Activated CD8-positive, alpha-beta T cell treated with anti-CD3 and anti-CD28 coated beads for 36 hours (primary cell): ENCODE results near the gene NUP98. TPM values are rescaled to one million over a fixed set of nuclear protein-coding genes. Genes with fewer than 3 reads are reported as not detected.

ENCODE experiments used
- ATAC-seq: fragments of 200-7000 bp; cut with Tn5 transposase; one replicate; pipeline ENCODE4 v1.10.0; 2021; ENCODE audit warnings: mild to moderate bottlenecking, moderate library complexity
- CTCF ChIA-PET: fragments of 350-600 bp; sonication (Branson Sonifier 250); formaldehyde crosslinking; loops from one replicate; lab custom pipeline; 2021; ENCODE audit warnings: antibody characterized with exemption; lab: Charles Lee
- POLR2A ChIA-PET: fragments of 350-600 bp; sonication (Branson Sonifier 250); formaldehyde crosslinking; loops from one replicate; lab custom pipeline; 2021; ENCODE audit warnings: antibody characterized with exemption; lab: Charles Lee
- DNase-seq: peaks from one replicate; pipeline ENCODE4 v3.0.0-alpha.2; 2020
- H3K27ac Mint-ChIP-seq: one replicate; pipeline ENCODE4 v1.8.0; 2021; ENCODE audit warnings: mild to moderate bottlenecking, mixed read lengths
- H3K27me3 Mint-ChIP-seq: one replicate; pipeline ENCODE4 v1.8.0; 2021; ENCODE audit warnings: mixed read lengths
- H3K36me3 Mint-ChIP-seq: one replicate; pipeline ENCODE4 v1.8.0; 2021; ENCODE audit warnings: low read depth, mixed read lengths
- H3K4me1 Mint-ChIP-seq: one replicate; pipeline ENCODE4 v1.8.0; 2021; ENCODE audit warnings: low read depth, mixed read lengths
- H3K4me3 Mint-ChIP-seq: one replicate; pipeline ENCODE4 v1.8.0; 2021; ENCODE audit warnings: mild to moderate bottlenecking, moderate library complexity, mixed read lengths
- H3K9me3 Mint-ChIP-seq: one replicate; pipeline ENCODE4 v1.8.0; 2021; ENCODE audit warnings: mixed read lengths
- CTCF ChIP-seq: fragments of 200-600 bp; IDR thresholded peaks from one replicate; pipeline ENCODE4 v1.8.0; 2022; ENCODE audit warnings: antibody characterized with exemption, mild to moderate bottlenecking
- intact Hi-C: fragments of 100-400 bp; cut with micrococcal nuclease; formaldehyde crosslinking; loops from one replicate; pipeline ENCODE4 v1.10.0; 2022
- total RNA-seq, 2 experiments: library from RNA; stranded (reverse); gene quantifications; one replicate each; pipeline ENCODE4 v1.2.3, GENCODE V29; 2021

The NUP98 gene
- total RNA-seq, 2 experiments from 2014 or later: 88.4 to 89.9 TPM

DNA sequence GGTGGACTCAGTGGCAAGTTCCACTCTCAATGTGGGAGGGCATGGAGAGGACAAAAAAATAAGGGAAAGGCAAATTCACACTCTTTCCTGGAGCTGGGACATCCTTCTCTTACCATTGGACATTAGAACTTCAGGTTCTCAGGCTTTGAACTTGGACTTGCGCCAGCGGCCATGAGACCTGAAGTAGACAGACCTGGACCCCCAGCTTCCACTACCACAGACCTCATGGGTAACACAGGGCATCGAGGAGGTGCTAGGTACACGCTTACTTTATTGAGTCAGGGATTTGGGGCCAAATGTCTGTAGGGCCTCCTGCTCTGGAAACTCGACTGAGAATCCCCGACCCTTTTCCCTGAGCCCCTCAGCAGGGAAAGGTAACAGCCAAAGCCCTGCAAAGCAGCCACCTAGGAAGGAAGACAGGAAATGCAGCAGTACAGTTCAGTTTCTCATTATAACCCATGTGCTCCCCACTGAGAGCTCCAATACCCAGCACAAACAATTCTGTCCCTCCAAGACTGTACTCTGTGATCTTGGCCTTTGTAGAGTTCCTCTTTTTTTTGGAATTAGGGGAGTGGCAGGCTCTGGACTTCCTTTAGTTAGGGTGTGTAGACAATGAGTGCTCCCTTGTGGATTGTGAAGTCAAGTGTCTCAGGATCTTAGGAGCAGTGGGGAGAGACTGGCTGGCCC is 131.9 kb downstream of the NUP98 start:
- Mint-ChIP-seq H3K27ac (no peak overlapping the region), H3K9me3 (no peaks in the 10 kb centered on the region), H3K4me1 (no peaks in the 10 kb centered on the region), H3K27me3 (no peaks in the 10 kb centered on the region), H3K4me3 (no peak overlapping the region), H3K36me3 (peaks cover 19% of the 10 kb centered on the region)
- ATAC-seq: no peak
- intact Hi-C loops: no loop called here
- TF ChIP-seq CTCF: no peak
- DNase-seq: no peak
- POLR2A ChIA-PET: no interaction called here
- CTCF ChIA-PET: no interaction called here

DNA sequence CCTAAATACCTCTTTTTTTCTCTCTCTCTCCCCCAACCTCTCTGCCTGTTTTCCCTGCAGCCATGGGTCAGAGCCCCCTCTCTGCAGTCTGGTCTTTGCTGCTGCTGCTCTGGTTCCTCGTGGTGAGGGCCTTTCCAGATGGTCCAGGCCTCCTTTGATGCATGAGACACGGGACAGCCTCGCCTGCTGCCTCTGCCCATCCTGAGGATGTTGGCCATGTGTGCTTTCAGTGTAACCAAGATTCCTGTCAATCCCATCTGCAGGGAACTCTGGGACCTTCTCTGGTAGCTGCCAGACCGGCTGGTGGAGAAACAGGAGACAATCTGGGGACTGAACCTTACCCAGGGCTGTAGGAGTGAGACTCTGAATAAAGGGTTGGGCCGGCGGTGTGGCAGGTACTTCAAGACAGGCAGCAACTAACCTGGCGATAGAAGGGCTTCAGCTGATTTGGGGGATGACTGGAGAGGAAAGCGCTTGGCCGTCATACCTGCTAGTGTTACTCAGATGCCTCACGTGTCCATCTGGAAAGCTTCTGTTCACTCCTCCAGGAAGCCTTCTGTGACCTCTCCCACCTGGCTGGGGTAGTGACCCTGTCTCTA is 133.2 kb downstream of the NUP98 start:
- no peak for TF ChIP-seq CTCF
- H3K27ac Mint-ChIP-seq: no peak overlapping the region
- H3K4me3 Mint-ChIP-seq: no peak overlapping the region
- POLR2A ChIA-PET: no interaction called here
- H3K4me1 Mint-ChIP-seq: no peaks in the 10 kb centered on the region
- intact Hi-C loops: no loop called here
- DNase-seq (no peak), ATAC-seq (no peak)
- no peaks in the 10 kb centered on the region for H3K9me3 Mint-ChIP-seq
- CTCF ChIA-PET: interaction anchor here (0.9 kb wide), 1 partner anchor 39 kb away, joined by 3 read pairs; no protein-coding TSS in a partner anchor
- H3K27me3 Mint-ChIP-seq: no peaks in the 10 kb centered on the region
- H3K36me3 Mint-ChIP-seq: peaks cover 6% of the 10 kb centered on the region

- Mint-ChIP-seq H3K4me3 (no peak overlapping the region), H3K9me3 (no peaks in the 10 kb centered on the region), H3K27me3 (peaks cover 3% of the 10 kb centered on the region), H3K27ac (no peak overlapping the region), H3K36me3 (peaks cover 3% of the 10 kb centered on the region), H3K4me1 (no peaks in the 10 kb centered on the region)
- ATAC-seq (no peak), DNase-seq (no peak)
- no peak for TF ChIP-seq CTCF
- ChIA-PET POLR2A (no interaction called here), CTCF (interaction anchor here (0.9 kb wide), 1 partner anchor 38 kb away, joined by 3 read pairs; no protein-coding TSS in a partner anchor)
- intact Hi-C loops: no loop called here
Measured at GRCh38 chr11:3662856-3663255, 134.5 kb downstream of the NUP98 start.

DNA sequence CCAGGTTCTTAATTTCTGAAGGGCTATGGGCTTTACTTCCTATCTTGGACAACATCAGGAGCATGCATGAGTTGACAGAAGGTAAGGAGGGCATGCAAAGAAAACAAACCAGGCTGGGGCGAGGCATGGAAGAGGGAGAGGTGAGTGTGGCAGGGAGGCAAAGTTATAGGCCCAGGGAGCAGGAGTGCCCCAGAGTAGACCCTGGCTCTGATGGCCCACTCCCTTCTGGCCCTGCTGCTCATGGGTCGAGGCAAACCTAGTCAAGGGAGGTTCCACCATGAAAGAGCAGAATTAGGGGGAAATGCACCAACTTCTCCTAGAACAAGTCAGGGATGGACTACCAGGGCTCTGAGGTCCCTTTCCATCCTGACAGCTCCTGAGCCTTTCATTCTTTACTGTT is 136.4 kb downstream of the NUP98 start:
- DNase-seq: no peak
- peaks cover 3% of the 10 kb centered on the region for H3K27me3 Mint-ChIP-seq
- no peak for ATAC-seq
- peaks cover 3% of the 10 kb centered on the region for H3K36me3 Mint-ChIP-seq
- ChIA-PET POLR2A (no interaction called here), CTCF (no interaction called here)
- no peaks in the 10 kb centered on the region for H3K4me1 Mint-ChIP-seq
- intact Hi-C loops: no loop called here
- no peak for TF ChIP-seq CTCF
- no peak overlapping the region for H3K4me3 Mint-ChIP-seq
- no peaks in the 10 kb centered on the region for H3K9me3 Mint-ChIP-seq
- H3K27ac Mint-ChIP-seq: no peak overlapping the region
